GM18517 (cell line): ENCODE results near the gene MEIKIN.

Experiments
- ATAC-seq: cut with Tn5 transposase; IDR thresholded peaks from one replicate; pipeline ENCODE4 v1.9.1; 2021; ENCODE audit warnings: mild to moderate bottlenecking, moderate library complexity; ENCODE audit not compliant: unreplicated experiment

Gene MEIKIN

GRCh38 chr5:131945551-131946168 lies at the start of gene MEIKIN:
Gene MEIKIN, minus strand, starts transcription at chr5:131945663. Its CDS starts 158 bp downstream, at chr5:131945505.
- ATAC-seq = no peak

- no peak for ATAC-seq
Observed at GRCh38 chr5:131994533-131995226, 49.2 kb upstream of the MEIKIN start.

GRCh38 chr5:131994090-131994489 lies 48.6 kb upstream of the MEIKIN start:
- ATAC-seq = no peak

- ATAC-seq = no peak
Observed at GRCh38 chr5:131993676-131994075, 48.2 kb upstream of the MEIKIN start.

GRCh38 chr5:131992370-131992769 lies 46.9 kb upstream of the MEIKIN start:
- ATAC-seq = no peak

GRCh38 chr5:131991593-131992324 lies 46.3 kb upstream of the MEIKIN start:
- ATAC-seq = no peak

GRCh38 chr5:131990716-131991115 lies 45.3 kb upstream of the MEIKIN start:
- no peak for ATAC-seq

- ATAC-seq = no peak
Observed at GRCh38 chr5:131988601-131989000, 43.1 kb upstream of the MEIKIN start.

GRCh38 chr5:131987251-131987650 lies 41.8 kb upstream of the MEIKIN start:
- no peak for ATAC-seq

- ATAC-seq = no peak
Observed at GRCh38 chr5:131986161-131986912, 40.9 kb upstream of the MEIKIN start.

GRCh38 chr5:131984956-131985665 lies 39.6 kb upstream of the MEIKIN start:
- no peak for ATAC-seq

GRCh38 chr5:131983244-131983771 lies 37.8 kb upstream of the MEIKIN start:
- ATAC-seq = no peak

- ATAC-seq = no peak
Observed at GRCh38 chr5:131981516-131981915, 36.1 kb upstream of the MEIKIN start.

- ATAC-seq = no peak
Observed at GRCh38 chr5:131980696-131981095, 35.2 kb upstream of the MEIKIN start.

- ATAC-seq = no peak
Observed at GRCh38 chr5:131979816-131980215, 34.4 kb upstream of the MEIKIN start.

GRCh38 chr5:131977212-131977604 lies 31.7 kb upstream of the MEIKIN start:
- no peak for ATAC-seq

- no peak for ATAC-seq
Observed at GRCh38 chr5:131976414-131977211, 31.1 kb upstream of the MEIKIN start.

GRCh38 chr5:131974956-131975726 lies 29.7 kb upstream of the MEIKIN start:
- ATAC-seq = no peak

GRCh38 chr5:131974622-131974955 lies 29.1 kb upstream of the MEIKIN start:
- ATAC-seq = no peak
